Testis (tissue), 2 donors: ENCODE data around the gene GLE1.

Source experiments
- POLR2A ChIP-seq: fragments of 450-650 bp; IDR thresholded peaks from one replicate; pipeline ENCODE4 v1.6.1; 2017; ENCODE audit warnings: antibody characterized with exemption, mild to moderate bottlenecking, moderate library complexity
- TF ChIP-seq, protein P1 (sequence below), 3 experiments: fragments of 450-650 bp in 2 of 3; fragments of 200-600 bp in 1 of 3; sonication (generic) in 1 of 3; IDR thresholded peaks; one replicate each; pipeline ENCODE4 v1.5.1; 2016 to 2019; ENCODE audit warnings: antibody characterized with exemption in 3 of 3, mild to moderate bottlenecking in 2 of 3, moderate library complexity in 1 of 3

DNA sequence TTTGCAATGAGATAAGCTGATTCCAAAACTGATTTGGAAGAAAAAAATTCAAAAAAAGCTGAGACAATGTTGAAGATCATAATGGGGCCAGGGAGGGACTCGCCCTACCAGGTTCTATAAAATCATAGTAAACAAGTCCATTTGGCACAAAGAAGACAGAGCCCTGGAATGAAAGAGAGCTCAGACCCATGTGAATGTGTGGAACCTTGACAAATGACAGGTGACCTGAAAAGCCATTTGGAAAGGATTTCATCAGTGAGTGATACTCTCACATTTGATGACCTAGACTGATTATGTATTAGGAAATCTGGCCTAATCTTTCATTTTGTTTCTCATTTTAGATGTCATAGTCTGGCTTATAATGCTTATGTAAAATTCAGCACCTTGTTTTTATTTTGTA is 74.7 kb downstream of the GLE1 start:
- TF ChIP-seq, protein P1, sequence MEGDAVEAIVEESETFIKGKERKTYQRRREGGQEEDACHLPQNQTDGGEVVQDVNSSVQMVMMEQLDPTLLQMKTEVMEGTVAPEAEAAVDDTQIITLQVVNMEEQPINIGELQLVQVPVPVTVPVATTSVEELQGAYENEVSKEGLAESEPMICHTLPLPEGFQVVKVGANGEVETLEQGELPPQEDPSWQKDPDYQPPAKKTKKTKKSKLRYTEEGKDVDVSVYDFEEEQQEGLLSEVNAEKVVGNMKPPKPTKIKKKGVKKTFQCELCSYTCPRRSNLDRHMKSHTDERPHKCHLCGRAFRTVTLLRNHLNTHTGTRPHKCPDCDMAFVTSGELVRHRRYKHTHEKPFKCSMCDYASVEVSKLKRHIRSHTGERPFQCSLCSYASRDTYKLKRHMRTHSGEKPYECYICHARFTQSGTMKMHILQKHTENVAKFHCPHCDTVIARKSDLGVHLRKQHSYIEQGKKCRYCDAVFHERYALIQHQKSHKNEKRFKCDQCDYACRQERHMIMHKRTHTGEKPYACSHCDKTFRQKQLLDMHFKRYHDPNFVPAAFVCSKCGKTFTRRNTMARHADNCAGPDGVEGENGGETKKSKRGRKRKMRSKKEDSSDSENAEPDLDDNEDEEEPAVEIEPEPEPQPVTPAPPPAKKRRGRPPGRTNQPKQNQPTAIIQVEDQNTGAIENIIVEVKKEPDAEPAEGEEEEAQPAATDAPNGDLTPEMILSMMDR (IDR thresholded peaks at IDR 0.05), result no peak
- no peak for TF ChIP-seq POLR2A
